Measurements from ENCODE around the gene ELOF1.

The ELOF1 gene

DNA sequence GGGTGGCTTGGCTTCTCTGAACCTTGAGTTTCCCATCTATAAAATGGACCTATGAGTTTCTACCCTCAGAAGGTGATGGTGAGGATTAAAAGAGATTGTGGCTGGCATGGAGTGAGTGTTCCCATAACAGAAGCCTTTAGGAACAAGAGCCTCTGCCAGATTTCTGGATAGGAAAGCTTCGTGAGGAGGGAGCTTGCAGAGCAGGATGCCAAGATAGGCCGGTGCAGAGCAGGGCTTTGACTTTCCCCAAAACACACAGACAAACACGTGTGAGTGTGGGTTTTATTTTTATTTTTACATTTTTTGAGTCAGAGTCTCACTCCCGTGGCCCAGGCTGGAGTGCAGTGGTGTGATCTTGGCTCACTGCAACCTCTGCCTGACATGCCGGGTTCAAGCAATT lies 24.1 kb downstream of the ELOF1 start:
- no peak for DNase-seq (ENCODE audit: low spot score)

GRCh38 chr19:11534538-11534937 lies 24.5 kb downstream of the ELOF1 start:
- no peak for DNase-seq (ENCODE audit: low spot score)

DNA sequence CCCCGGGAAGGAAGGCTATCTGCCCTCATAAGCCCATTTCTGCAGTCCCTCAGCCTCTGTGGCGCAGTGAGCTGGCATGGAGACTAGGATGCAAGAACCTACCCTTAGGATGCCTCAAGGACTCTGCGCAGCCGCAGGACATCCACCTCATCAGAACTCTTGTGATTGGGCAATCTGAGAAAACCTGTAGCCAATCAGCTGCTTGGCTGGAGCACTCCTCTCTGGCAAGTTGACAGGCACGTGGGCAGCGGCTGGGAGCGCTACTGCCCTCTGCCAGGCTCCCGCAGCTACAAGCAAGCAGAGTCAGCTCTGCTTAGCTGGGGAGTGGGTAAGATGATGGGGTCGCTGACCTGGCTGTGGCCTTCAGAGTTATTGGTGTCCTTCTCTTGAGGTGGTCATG lies 28.6 kb downstream of the ELOF1 start:
- peak; percentile 50 for DNase-seq (ENCODE audit: low spot score)

DNA sequence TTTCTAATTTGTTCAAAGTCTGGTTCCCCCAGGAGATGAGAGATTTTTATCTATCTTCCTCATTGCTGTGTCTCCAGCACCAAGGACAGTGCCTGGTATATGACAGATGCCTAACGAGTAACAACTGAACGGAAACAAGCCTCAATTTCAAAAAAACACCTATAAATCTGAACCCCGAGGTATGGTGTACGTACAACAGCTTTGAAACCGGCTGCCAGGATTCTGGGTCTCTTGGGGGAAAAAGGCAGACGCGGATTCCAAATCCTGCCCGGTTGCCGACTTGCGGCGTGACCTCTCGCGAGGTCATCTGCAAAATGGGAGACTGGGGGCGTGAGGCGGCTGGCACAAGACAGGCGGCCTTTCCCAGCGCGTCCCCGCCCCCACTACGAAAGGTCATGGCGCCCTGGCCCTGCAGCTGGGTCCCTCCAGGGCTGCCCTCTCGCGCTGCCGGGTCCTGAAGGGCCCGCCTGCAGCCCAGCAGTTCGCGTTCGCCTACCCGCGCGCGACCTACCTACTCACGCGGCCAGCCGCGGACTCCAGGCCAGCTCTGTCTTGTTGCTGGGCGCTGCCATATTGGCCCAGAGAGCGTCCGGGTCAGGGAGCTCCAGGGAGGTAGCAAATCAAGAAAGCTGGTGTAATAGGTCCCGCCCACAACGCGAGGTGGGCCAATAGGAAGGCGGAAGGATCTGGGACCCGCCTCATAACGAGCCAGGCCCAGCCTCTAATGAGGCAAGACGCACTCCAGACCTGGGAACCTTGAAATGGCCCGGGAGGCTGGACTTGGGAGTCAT lies 30.3 kb downstream of the ELOF1 start, which contains the start of gene ECSIT:
TSS of gene ECSIT (minus strand) at position 584 of the 791 bp plus-strand sequence. CDS start 9,964 bp downstream, outside the sequence.
- DNase-seq (ENCODE audit: low spot score), result peak; percentile 98

DNA sequence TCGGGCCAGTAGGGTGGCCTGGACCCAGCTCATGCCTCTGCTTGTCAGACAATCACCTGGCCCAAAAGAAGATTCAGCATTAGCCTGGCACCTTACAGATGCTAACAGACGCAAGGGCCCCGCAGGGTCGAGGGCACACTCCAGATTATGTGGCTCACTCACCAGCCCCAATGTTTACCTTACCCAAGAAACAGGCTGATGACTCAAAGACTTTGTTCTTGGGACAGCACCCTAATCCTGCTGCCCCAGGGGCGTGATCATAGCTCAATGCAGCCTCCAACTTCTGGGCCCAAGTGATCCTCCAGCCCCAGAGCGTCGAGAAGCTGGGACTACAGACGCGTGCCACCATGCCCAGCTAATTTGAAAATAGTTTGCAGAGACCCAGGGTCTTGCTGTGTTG lies 39.9 kb downstream of the ELOF1 start:
- DNase-seq (ENCODE audit: low spot score), result no peak

GRCh38 chr19:11513946-11514345 lies 45.1 kb downstream of the ELOF1 start:
- no peak for DNase-seq (ENCODE audit: low spot score)

DNA sequence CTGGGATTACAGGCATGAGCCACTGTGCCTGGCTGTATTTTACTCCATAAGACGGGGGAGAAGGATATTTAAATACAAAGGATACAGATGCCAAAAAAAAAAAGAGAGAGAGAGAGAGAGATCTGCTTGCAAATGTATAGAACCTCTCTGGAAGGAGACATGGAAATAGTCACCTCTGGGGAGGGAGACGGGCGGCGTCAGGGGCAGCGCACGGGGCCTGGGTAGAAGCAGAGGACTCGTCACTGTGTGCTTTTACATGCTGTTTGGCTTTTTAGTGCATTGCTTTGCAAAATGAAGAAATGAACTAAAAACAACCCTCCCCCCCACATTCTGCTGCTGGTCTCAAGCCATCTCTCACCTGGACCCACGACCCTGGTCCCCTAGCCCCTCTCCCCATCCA lies 48.6 kb downstream of the ELOF1 start:
- DNase-seq (ENCODE audit: low spot score), result no peak

DNA sequence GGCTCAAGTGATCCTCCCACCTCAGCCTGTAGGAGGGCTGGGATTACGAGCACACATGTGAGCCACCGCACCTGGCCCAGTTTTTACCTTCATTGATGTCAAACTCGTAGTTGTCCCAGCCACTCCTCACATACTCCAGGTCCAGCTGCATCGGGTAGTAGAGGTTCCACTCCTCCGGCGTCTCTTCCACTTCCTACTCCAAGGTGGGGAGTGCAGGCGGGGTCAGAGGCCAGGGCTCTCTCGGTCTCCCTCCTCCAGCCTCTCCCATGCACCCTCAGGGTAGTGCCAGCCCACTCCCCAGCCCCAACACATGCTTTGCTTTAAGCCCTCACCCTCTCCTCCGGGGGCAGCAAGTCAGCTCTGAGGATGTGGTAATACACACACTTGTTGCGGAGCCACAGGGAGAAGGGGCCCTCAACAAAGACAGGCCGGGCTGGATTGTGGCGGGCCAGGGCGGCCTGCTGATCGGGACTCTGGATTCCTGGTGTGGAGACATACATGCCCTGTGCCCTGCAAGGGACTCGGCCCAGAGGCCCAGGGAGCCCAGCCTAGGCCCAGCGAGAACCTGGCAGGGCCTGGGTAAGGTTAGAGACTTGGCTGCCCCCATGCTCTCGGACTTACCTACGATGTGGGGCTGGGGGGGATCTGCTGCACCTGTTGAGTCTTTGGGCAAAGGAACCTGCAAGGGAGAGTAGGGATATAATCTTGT lies 51.5 kb downstream of the ELOF1 start:
- DNase-seq (ENCODE audit: low spot score), result no peak

- no peak for DNase-seq (ENCODE audit: low spot score)
These were observed 52.1 kb downstream of the ELOF1 start for GRCh38 chr19:11506967-11507366.

DNA sequence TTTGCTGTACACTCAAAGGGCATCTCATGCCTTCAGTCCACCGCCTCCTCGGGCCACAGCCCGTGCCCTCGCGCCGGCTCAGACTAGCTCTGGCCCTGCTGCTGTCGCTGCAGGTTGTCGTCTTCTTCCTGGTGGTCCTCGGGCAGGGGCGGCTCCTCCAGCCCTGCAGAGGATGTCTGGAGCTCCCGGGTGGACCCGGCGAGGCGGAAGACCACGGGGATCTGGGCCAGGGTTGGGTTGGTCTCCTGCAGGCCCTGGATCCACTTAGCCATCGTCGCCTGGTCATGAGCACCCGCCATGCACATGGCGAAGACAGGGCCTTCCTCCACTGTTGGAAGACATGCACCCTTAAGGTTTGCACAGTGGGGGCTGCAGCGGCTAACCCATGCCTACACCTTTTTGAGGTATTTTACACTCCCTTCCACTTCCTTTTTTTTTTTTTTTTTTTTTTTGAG lies 52.9 kb downstream of the ELOF1 start:
- no peak for DNase-seq (ENCODE audit: low spot score)

DNA sequence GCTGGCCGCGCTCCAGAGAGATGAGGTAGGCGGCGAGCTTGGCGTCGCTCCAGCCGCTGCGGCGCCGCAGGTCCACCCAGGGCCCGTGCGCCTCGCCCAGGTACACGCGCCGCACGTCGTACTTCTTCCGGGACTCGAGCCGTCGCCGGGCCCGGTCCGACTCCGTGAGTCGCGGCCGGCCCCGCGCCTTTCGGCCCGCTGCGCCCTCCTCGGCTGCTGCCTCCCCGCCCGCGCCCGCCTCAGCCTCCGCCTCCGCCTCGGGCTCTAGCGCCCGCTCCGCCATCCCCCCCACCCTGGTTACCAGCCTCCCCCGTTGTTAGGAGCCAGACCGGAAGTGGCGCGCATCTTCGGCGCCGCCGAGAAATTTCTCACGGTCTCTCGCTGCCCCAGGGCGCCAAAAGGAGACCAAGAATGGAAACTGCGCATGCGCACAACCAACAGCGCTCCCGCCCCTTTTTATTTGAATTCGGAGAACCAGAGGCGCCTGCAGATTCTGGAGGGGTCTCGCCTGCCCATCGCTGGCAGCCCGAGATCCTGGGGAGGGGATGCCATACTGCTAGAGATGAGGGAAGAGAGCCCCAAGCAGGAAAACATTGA lies 53.4 kb downstream of the ELOF1 start, which contains the start of gene ZNF653:
TSS of gene ZNF653 (minus strand) at position 336 of the 597 bp plus-strand sequence. CDS start at position 283, 53 bp downstream.
- DNase-seq (ENCODE audit: low spot score), result peak; percentile 99

GRCh38 chr19:11505032-11505503 lies 54.0 kb downstream of the ELOF1 start:
- DNase-seq (ENCODE audit: low spot score), result peak; percentile 99

- DNase-seq (ENCODE audit: low spot score), result no peak
These were observed 54.5 kb downstream of the ELOF1 start for GRCh38 chr19:11504502-11505031.

All from AG08395 (cell line).